GM23338 (cell line): Measurements from ENCODE around the gene CASQ1. TPM values are rescaled to one million over a fixed set of nuclear protein-coding genes. Genes with fewer than 3 reads are reported as not detected.

Experiments used
- ATAC-seq: fragments of 200-7000 bp; cut with Tn5 transposase; 3 replicates; pipeline ENCODE4 v1.9.1; 2020
- DNase-seq: peaks from one replicate; pipeline ENCODE4 v3.0.0-alpha.2; 2015; ENCODE audit warnings: low spot score
- H2AFZ ChIP-seq: fragments of 200-600 bp; sonication (generic); 2 replicates; pipeline ENCODE4 v1.8.0; 2016; ENCODE audit warnings: antibody characterized with exemption, mild to moderate bottlenecking, moderate library complexity
- H3F3A ChIP-seq: fragments of 200-600 bp; sonication (generic); replicated peaks from 2 replicates; pipeline ENCODE4 v1.8.0; 2017; ENCODE audit warnings: antibody characterized with exemption, mixed run types, low read depth
- H3K27ac ChIP-seq: fragments of 200-600 bp; sonication (generic); 2 replicates; pipeline ENCODE4 v1.6.1; 2016; ENCODE audit warnings: low read depth
- H3K27me3 ChIP-seq: fragments of 200-600 bp; sonication (generic); 2 replicates; pipeline ENCODE4 v1.8.0; 2016; ENCODE audit warnings: mild to moderate bottlenecking, mixed run types, moderate library complexity; ENCODE audit not compliant: insufficient read depth
- H3K36me3 ChIP-seq: fragments of 200-600 bp; sonication (generic); 2 replicates; pipeline ENCODE4 v1.8.0; 2016; ENCODE audit warnings: mild to moderate bottlenecking; ENCODE audit not compliant: insufficient read depth
- H3K4me1 ChIP-seq: fragments of 200-600 bp; sonication (generic); 2 replicates; pipeline ENCODE4 v1.8.0; 2016; ENCODE audit warnings: mild to moderate bottlenecking, moderate library complexity; ENCODE audit not compliant: insufficient read depth
- H3K4me2 ChIP-seq: fragments of 200-600 bp; sonication (generic); 2 replicates; pipeline ENCODE4 v1.7.1; 2017; ENCODE audit warnings: mixed run types
- H3K4me3 ChIP-seq: fragments of 200-600 bp; sonication (generic); 2 replicates; pipeline ENCODE4 v1.6.1; 2016; ENCODE audit warnings: mixed run types
- H3K79me2 ChIP-seq: fragments of 200-600 bp; sonication (generic); replicated peaks from 2 replicates; pipeline ENCODE4 v1.8.0; 2017; ENCODE audit warnings: mild to moderate bottlenecking; ENCODE audit not compliant: insufficient read depth
- H3K9me2 ChIP-seq: fragments of 200-600 bp; sonication (generic); 2 replicates; pipeline ENCODE4 v1.8.0; 2017; ENCODE audit not compliant: insufficient read depth
- H4K20me1 ChIP-seq: fragments of 200-600 bp; sonication (generic); replicated peaks from 2 replicates; pipeline ENCODE4 v1.8.0; 2017; ENCODE audit warnings: mild to moderate bottlenecking; ENCODE audit not compliant: insufficient read depth
- H3K27ac Mint-ChIP-seq: 2 replicates; pipeline ENCODE4 v1.8.0; 2020; ENCODE audit warnings: inconsistent platforms, mild to moderate bottlenecking, moderate library complexity, mixed read lengths
- H3K27me3 Mint-ChIP-seq: 3 replicates; pipeline ENCODE4 v1.8.0; 2022; ENCODE audit warnings: low read depth, mild to moderate bottlenecking, moderate library complexity, mixed read lengths, inconsistent platforms; ENCODE audit not compliant: insufficient read depth, poor library complexity
- H3K36me3 Mint-ChIP-seq: 3 replicates; pipeline ENCODE4 v1.8.0; 2021; ENCODE audit warnings: low read depth, mild to moderate bottlenecking, inconsistent platforms, moderate library complexity, mixed read lengths
- H3K4me1 Mint-ChIP-seq: 3 replicates; pipeline ENCODE4 v1.8.0; 2020; ENCODE audit warnings: mild to moderate bottlenecking, inconsistent platforms, mixed read lengths
- H3K4me3 Mint-ChIP-seq: 3 replicates; pipeline ENCODE4 v1.8.0; 2021; ENCODE audit warnings: moderate library complexity, mild to moderate bottlenecking, inconsistent platforms, mixed read lengths
- H3K9me3 Mint-ChIP-seq: 3 replicates; pipeline ENCODE4 v1.8.0; 2020; ENCODE audit warnings: moderate library complexity, mild to moderate bottlenecking, inconsistent platforms, mixed read lengths
- CREB1 ChIP-seq: fragments of 250-450 bp; sonication (Bioruptor Pico); IDR thresholded peaks from 2 replicates; pipeline ENCODE4 v1.5.0; 2020; ENCODE audit warnings: low read depth, mild to moderate bottlenecking, moderate library complexity
- CTCF ChIP-seq, 2 experiments: fragments of 200-600 bp in 1 of 2; sonication (generic) in 1 of 2; conservative IDR thresholded peaks; 2 replicates each; pipeline versions ENCODE4 v1.5.1 to v1.6.1; 2016 to 2017; ENCODE audit warnings: antibody characterized with exemption in 2 of 2, low read depth in 2 of 2, mild to moderate bottlenecking in 2 of 2, moderate library complexity in 1 of 2
- ETS1 ChIP-seq: IDR thresholded peaks from 2 replicates; pipeline ENCODE4 v1.6.1; 2016; ENCODE audit warnings: antibody characterized with exemption
- EZH2 ChIP-seq: fragments of 200-600 bp; sonication (generic); IDR thresholded peaks from one replicate; pipeline ENCODE4 v1.8.0; 2017; ENCODE audit warnings: antibody characterized with exemption, mild to moderate bottlenecking, low read depth; ENCODE audit not compliant: unreplicated experiment
- EZH2phosphoT487 ChIP-seq: fragments of 200-600 bp; sonication (generic); IDR thresholded peaks from one replicate; pipeline ENCODE4 v1.8.1; 2018; ENCODE audit warnings: antibody characterized with exemption; ENCODE audit not compliant: unreplicated experiment
- JUNB ChIP-seq: IDR thresholded peaks from one replicate; pipeline ENCODE4 v1.6.1; 2016; ENCODE audit warnings: antibody characterized with exemption; ENCODE audit not compliant: unreplicated experiment
- NANOG ChIP-seq: IDR thresholded peaks from 2 replicates; pipeline ENCODE4 v1.6.1; 2016; ENCODE audit warnings: antibody characterized with exemption, borderline replicate concordance
- POLR2AphosphoS5 ChIP-seq: IDR thresholded peaks from 2 replicates; pipeline ENCODE4 v1.6.1; 2016; ENCODE audit warnings: antibody characterized with exemption, low read depth
- REST ChIP-seq: IDR thresholded peaks from one replicate; pipeline ENCODE4 v1.6.1; 2018; ENCODE audit warnings: antibody characterized with exemption; ENCODE audit not compliant: unreplicated experiment
- STAT1 ChIP-seq: IDR thresholded peaks from one replicate; pipeline ENCODE4 v1.6.1; 2016; ENCODE audit warnings: antibody characterized with exemption; ENCODE audit not compliant: unreplicated experiment
- ZNF114 ChIP-seq: fragments of 250-450 bp; sonication (Bioruptor Pico); IDR thresholded peaks from 2 replicates; pipeline ENCODE4 v1.5.0; 2020; ENCODE audit warnings: mild to moderate bottlenecking, moderate library complexity
- ZNF331 ChIP-seq: fragments of 250-450 bp; sonication (Bioruptor Pico); IDR thresholded peaks from 2 replicates; pipeline ENCODE4 v1.5.0; 2020; ENCODE audit warnings: low read depth, mild to moderate bottlenecking, moderate library complexity
- ZNF462 ChIP-seq: fragments of 250-450 bp; sonication (Bioruptor Pico); IDR thresholded peaks from 2 replicates; pipeline ENCODE4 v1.5.0; 2020; ENCODE audit warnings: mild to moderate bottlenecking, moderate library complexity
- polyA plus RNA-seq: library from polyadenylated mRNA; unstranded; fragments of >200 nt; fragmentation: Nextera tagmentation; extraction: Ambion mirVana; gene quantifications from 2 replicates; pipeline ENCODE4 v1.2.1, GENCODE V29; 2016
- total RNA-seq: library from RNA; depleted of rRNA; stranded (reverse); fragments of >200 nt; shearing (Covaris generic); gene quantifications from 2 replicates; pipeline ENCODE4 v1.2.3, GENCODE V29; 2014

The CASQ1 gene
- total and polyA plus RNA-seq, 2 experiments from 2014 or later: 1.1 to 2.8 TPM

- Histone ChIP-seq H3K9me2 (0 out of 2 replicates have a peak, but pooled peaks cover 8% of the 10 kb centered on the region), H3K4me3 (peak overlapping the region; percentile 96), H3K4me1 (peaks cover 45% of the 10 kb centered on the region), H3K4me2 (peak overlapping the region; percentile 82), H3K36me3 (peaks cover 9% of the 10 kb centered on the region), H4K20me1 (peaks cover 20% of the 10 kb centered on the region; the same call in 1 of the 2 replicates), H3K27me3 (no peaks in the 10 kb centered on the region), H2AFZ (peak overlapping the region; percentile 95), H3F3A (peaks cover 9% of the 10 kb centered on the region), H3K79me2 (peaks cover 30% of the 10 kb centered on the region), H3K27ac (no peak overlapping the region)
- peak overlapping the region; percentile 83 for H3K4me3 Mint-ChIP-seq
- no peak for TF ChIP-seq JUNB
- no peak for TF ChIP-seq ETS1
- no peak for TF ChIP-seq REST
- no peak for TF ChIP-seq CTCF (conservative IDR thresholded peaks at IDR 0.05; ENCODE audit: low read depth in 2 of 2)
- no peak for TF ChIP-seq POLR2AphosphoS5
- TF ChIP-seq NANOG: no peak
- TF ChIP-seq CREB1 (CRISPR knock-in tag): no peak
- no peak for TF ChIP-seq STAT1
- no peak for TF ChIP-seq EZH2
- no peak for TF ChIP-seq ZNF114 (CRISPR knock-in tag)
- no peak for TF ChIP-seq EZH2phosphoT487
- no peak for TF ChIP-seq ZNF331 (CRISPR knock-in tag)
- no peak for TF ChIP-seq ZNF462 (CRISPR knock-in tag)
- H3K9me3 Mint-ChIP-seq: no peaks in the 10 kb centered on the region
- H3K36me3 Mint-ChIP-seq: peaks cover 16% of the 10 kb centered on the region; the same call in 2 of the 3 replicates
- H3K27ac Mint-ChIP-seq: 0 out of 2 replicates have a peak overlapping the region, but pooled peaks have one; percentile 36
- H3K4me1 Mint-ChIP-seq: peaks cover 47% of the 10 kb centered on the region
- peaks cover 25% of the 10 kb centered on the region for H3K27me3 Mint-ChIP-seq
- no peak for ATAC-seq
- DNase-seq: no peak
These were observed 14.3 kb downstream of the CASQ1 start for GRCh38 chr1:160204526-160205241.
